GM23338 (cell line): ENCODE measurements around the gene ADGB. TPM values are rescaled to one million over a fixed set of nuclear protein-coding genes. Genes with fewer than 3 reads are reported as not detected.

ENCODE experiments used
- ATAC-seq: fragments of 200-7000 bp; cut with Tn5 transposase; 3 replicates; pipeline ENCODE4 v1.9.1; 2020
- DNase-seq: peaks from one replicate; pipeline ENCODE4 v3.0.0-alpha.2; 2015; ENCODE audit warnings: low spot score
- H2AFZ ChIP-seq: fragments of 200-600 bp; sonication (generic); 2 replicates; pipeline ENCODE4 v1.8.0; 2016; ENCODE audit warnings: antibody characterized with exemption, mild to moderate bottlenecking, moderate library complexity
- H3F3A ChIP-seq: fragments of 200-600 bp; sonication (generic); replicated peaks from 2 replicates; pipeline ENCODE4 v1.8.0; 2017; ENCODE audit warnings: antibody characterized with exemption, mixed run types, low read depth
- H3K27ac ChIP-seq: fragments of 200-600 bp; sonication (generic); 2 replicates; pipeline ENCODE4 v1.6.1; 2016; ENCODE audit warnings: low read depth
- H3K27me3 ChIP-seq: fragments of 200-600 bp; sonication (generic); 2 replicates; pipeline ENCODE4 v1.8.0; 2016; ENCODE audit warnings: mild to moderate bottlenecking, mixed run types, moderate library complexity; ENCODE audit not compliant: insufficient read depth
- H3K36me3 ChIP-seq: fragments of 200-600 bp; sonication (generic); 2 replicates; pipeline ENCODE4 v1.8.0; 2016; ENCODE audit warnings: mild to moderate bottlenecking; ENCODE audit not compliant: insufficient read depth
- H3K4me1 ChIP-seq: fragments of 200-600 bp; sonication (generic); 2 replicates; pipeline ENCODE4 v1.8.0; 2016; ENCODE audit warnings: mild to moderate bottlenecking, moderate library complexity; ENCODE audit not compliant: insufficient read depth
- H3K4me2 ChIP-seq: fragments of 200-600 bp; sonication (generic); 2 replicates; pipeline ENCODE4 v1.7.1; 2017; ENCODE audit warnings: mixed run types
- H3K4me3 ChIP-seq: fragments of 200-600 bp; sonication (generic); 2 replicates; pipeline ENCODE4 v1.6.1; 2016; ENCODE audit warnings: mixed run types
- H3K79me2 ChIP-seq: fragments of 200-600 bp; sonication (generic); replicated peaks from 2 replicates; pipeline ENCODE4 v1.8.0; 2017; ENCODE audit warnings: mild to moderate bottlenecking; ENCODE audit not compliant: insufficient read depth
- H3K9me2 ChIP-seq: fragments of 200-600 bp; sonication (generic); 2 replicates; pipeline ENCODE4 v1.8.0; 2017; ENCODE audit not compliant: insufficient read depth
- H4K20me1 ChIP-seq: fragments of 200-600 bp; sonication (generic); replicated peaks from 2 replicates; pipeline ENCODE4 v1.8.0; 2017; ENCODE audit warnings: mild to moderate bottlenecking; ENCODE audit not compliant: insufficient read depth
- H3K27ac Mint-ChIP-seq: 2 replicates; pipeline ENCODE4 v1.8.0; 2020; ENCODE audit warnings: inconsistent platforms, mild to moderate bottlenecking, moderate library complexity, mixed read lengths
- H3K27me3 Mint-ChIP-seq: 3 replicates; pipeline ENCODE4 v1.8.0; 2022; ENCODE audit warnings: low read depth, mild to moderate bottlenecking, moderate library complexity, mixed read lengths, inconsistent platforms; ENCODE audit not compliant: insufficient read depth, poor library complexity
- H3K36me3 Mint-ChIP-seq: 3 replicates; pipeline ENCODE4 v1.8.0; 2021; ENCODE audit warnings: low read depth, mild to moderate bottlenecking, inconsistent platforms, moderate library complexity, mixed read lengths
- H3K4me1 Mint-ChIP-seq: 3 replicates; pipeline ENCODE4 v1.8.0; 2020; ENCODE audit warnings: mild to moderate bottlenecking, inconsistent platforms, mixed read lengths
- H3K4me3 Mint-ChIP-seq: 3 replicates; pipeline ENCODE4 v1.8.0; 2021; ENCODE audit warnings: moderate library complexity, mild to moderate bottlenecking, inconsistent platforms, mixed read lengths
- H3K9me3 Mint-ChIP-seq: 3 replicates; pipeline ENCODE4 v1.8.0; 2020; ENCODE audit warnings: moderate library complexity, mild to moderate bottlenecking, inconsistent platforms, mixed read lengths
- CREB1 ChIP-seq: fragments of 250-450 bp; sonication (Bioruptor Pico); IDR thresholded peaks from 2 replicates; pipeline ENCODE4 v1.5.0; 2020; ENCODE audit warnings: low read depth, mild to moderate bottlenecking, moderate library complexity
- EZH2 ChIP-seq: fragments of 200-600 bp; sonication (generic); IDR thresholded peaks from one replicate; pipeline ENCODE4 v1.8.0; 2017; ENCODE audit warnings: antibody characterized with exemption, mild to moderate bottlenecking, low read depth; ENCODE audit not compliant: unreplicated experiment
- JUNB ChIP-seq: IDR thresholded peaks from one replicate; pipeline ENCODE4 v1.6.1; 2016; ENCODE audit warnings: antibody characterized with exemption; ENCODE audit not compliant: unreplicated experiment
- POLR2AphosphoS5 ChIP-seq: IDR thresholded peaks from 2 replicates; pipeline ENCODE4 v1.6.1; 2016; ENCODE audit warnings: antibody characterized with exemption, low read depth
- ZNF114 ChIP-seq: fragments of 250-450 bp; sonication (Bioruptor Pico); IDR thresholded peaks from 2 replicates; pipeline ENCODE4 v1.5.0; 2020; ENCODE audit warnings: mild to moderate bottlenecking, moderate library complexity
- polyA plus RNA-seq: library from polyadenylated mRNA; unstranded; fragments of >200 nt; fragmentation: Nextera tagmentation; extraction: Ambion mirVana; gene quantifications from 2 replicates; pipeline ENCODE4 v1.2.1, GENCODE V29; 2016
- total RNA-seq: library from RNA; depleted of rRNA; stranded (reverse); fragments of >200 nt; shearing (Covaris generic); gene quantifications from 2 replicates; pipeline ENCODE4 v1.2.3, GENCODE V29; 2014
- TF ChIP-seq, protein P1 (sequence below): IDR thresholded peaks from one replicate; pipeline ENCODE4 v1.6.1; 2018; ENCODE audit warnings: antibody characterized with exemption; ENCODE audit not compliant: unreplicated experiment
- TF ChIP-seq, protein P2 (sequence below), 2 experiments: fragments of 200-600 bp in 1 of 2; sonication (generic) in 1 of 2; conservative IDR thresholded peaks; 2 replicates each; pipeline versions ENCODE4 v1.5.1 to v1.6.1; 2016 to 2017; ENCODE audit warnings: antibody characterized with exemption in 2 of 2, low read depth in 2 of 2, mild to moderate bottlenecking in 2 of 2, moderate library complexity in 1 of 2

The ADGB gene
- total and polyA plus RNA-seq, 2 experiments from 2014 or later = not detected

DNA sequence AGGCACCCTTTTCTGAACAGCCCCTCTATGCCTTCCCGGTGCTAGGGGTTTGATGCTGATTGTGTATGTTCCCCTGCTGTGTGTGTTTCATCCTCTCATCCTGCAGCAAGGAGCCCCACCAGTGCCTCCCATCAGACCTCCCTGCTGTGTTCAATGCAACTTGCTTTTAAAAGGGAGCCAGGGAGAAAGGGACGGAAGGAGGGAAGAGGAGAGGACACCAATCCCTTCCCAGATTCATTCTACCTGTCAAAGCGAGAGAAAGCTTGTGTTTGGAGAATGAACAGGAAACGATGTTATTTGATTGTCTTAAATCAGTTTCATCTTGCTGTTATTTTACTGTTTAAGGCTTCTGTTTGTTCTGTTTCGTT, 259.2 kb downstream of the ADGB start:
- no peaks in the 10 kb centered on the region for H3K27me3 ChIP-seq
- peak overlapping the region; percentile 49 for H3K4me3 ChIP-seq
- Mint-ChIP-seq H3K4me1 (peaks cover 7% of the 10 kb centered on the region; the same call in 1 of the 3 replicates), H3K27me3 (peaks cover 6% of the 10 kb centered on the region), H3K9me3 (no peaks in the 10 kb centered on the region), H3K4me3 (peak overlapping the region; percentile 70), H3K27ac (no peak overlapping the region), H3K36me3 (no peaks in the 10 kb centered on the region; the same call in 2 of the 3 replicates)
- H3K9me2 ChIP-seq = no peaks in the 10 kb centered on the region
- no peaks in the 10 kb centered on the region for H4K20me1 ChIP-seq
- no peaks in the 10 kb centered on the region for H3F3A ChIP-seq
- H3K4me1 ChIP-seq = no peaks in the 10 kb centered on the region
- no peak overlapping the region for H3K27ac ChIP-seq
- peak overlapping the region; percentile 74 for H3K4me2 ChIP-seq
- no peaks in the 10 kb centered on the region for H3K36me3 ChIP-seq
- no peaks in the 10 kb centered on the region for H3K79me2 ChIP-seq
- ATAC-seq (peak; percentile 88), DNase-seq (peak; percentile 61)
- TF ChIP-seq, protein P1, sequence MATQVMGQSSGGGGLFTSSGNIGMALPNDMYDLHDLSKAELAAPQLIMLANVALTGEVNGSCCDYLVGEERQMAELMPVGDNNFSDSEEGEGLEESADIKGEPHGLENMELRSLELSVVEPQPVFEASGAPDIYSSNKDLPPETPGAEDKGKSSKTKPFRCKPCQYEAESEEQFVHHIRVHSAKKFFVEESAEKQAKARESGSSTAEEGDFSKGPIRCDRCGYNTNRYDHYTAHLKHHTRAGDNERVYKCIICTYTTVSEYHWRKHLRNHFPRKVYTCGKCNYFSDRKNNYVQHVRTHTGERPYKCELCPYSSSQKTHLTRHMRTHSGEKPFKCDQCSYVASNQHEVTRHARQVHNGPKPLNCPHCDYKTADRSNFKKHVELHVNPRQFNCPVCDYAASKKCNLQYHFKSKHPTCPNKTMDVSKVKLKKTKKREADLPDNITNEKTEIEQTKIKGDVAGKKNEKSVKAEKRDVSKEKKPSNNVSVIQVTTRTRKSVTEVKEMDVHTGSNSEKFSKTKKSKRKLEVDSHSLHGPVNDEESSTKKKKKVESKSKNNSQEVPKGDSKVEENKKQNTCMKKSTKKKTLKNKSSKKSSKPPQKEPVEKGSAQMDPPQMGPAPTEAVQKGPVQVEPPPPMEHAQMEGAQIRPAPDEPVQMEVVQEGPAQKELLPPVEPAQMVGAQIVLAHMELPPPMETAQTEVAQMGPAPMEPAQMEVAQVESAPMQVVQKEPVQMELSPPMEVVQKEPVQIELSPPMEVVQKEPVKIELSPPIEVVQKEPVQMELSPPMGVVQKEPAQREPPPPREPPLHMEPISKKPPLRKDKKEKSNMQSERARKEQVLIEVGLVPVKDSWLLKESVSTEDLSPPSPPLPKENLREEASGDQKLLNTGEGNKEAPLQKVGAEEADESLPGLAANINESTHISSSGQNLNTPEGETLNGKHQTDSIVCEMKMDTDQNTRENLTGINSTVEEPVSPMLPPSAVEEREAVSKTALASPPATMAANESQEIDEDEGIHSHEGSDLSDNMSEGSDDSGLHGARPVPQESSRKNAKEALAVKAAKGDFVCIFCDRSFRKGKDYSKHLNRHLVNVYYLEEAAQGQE = no peak
- TF ChIP-seq, protein P2, sequence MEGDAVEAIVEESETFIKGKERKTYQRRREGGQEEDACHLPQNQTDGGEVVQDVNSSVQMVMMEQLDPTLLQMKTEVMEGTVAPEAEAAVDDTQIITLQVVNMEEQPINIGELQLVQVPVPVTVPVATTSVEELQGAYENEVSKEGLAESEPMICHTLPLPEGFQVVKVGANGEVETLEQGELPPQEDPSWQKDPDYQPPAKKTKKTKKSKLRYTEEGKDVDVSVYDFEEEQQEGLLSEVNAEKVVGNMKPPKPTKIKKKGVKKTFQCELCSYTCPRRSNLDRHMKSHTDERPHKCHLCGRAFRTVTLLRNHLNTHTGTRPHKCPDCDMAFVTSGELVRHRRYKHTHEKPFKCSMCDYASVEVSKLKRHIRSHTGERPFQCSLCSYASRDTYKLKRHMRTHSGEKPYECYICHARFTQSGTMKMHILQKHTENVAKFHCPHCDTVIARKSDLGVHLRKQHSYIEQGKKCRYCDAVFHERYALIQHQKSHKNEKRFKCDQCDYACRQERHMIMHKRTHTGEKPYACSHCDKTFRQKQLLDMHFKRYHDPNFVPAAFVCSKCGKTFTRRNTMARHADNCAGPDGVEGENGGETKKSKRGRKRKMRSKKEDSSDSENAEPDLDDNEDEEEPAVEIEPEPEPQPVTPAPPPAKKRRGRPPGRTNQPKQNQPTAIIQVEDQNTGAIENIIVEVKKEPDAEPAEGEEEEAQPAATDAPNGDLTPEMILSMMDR (conservative IDR thresholded peaks at IDR 0.05; ENCODE audit: low read depth in 2 of 2) = no peak
- no peak for TF ChIP-seq CREB1
- TF ChIP-seq ZNF114 (CRISPR knock-in tag) = no peak
- no peak for TF ChIP-seq EZH2
- peak overlapping the region; percentile 80 for H2AFZ ChIP-seq

DNA sequence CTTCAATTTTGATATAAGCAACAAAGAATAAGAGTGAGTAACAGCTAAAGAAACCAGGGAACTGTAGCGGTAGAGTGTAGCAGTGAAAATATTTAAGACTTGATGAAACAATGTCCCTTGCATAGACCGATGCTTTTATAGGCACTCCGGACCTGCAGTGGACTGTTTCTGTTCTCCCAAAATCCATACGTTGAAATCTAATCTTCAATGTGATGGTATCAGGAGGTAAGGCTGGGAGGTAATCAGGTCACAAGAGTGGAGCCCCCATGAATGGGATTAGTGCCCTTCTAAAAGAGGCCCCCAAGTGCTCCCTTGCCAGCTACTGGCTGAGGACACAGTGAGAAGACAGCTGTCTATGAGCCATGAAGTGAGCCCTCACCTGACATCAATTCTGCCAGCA, 260.4 kb downstream of the ADGB start:
- H3K4me3 Mint-ChIP-seq = no peak overlapping the region
- no peaks in the 10 kb centered on the region for H3K27me3 ChIP-seq
- ATAC-seq (no peak), DNase-seq (no peak)
- H3K4me2 ChIP-seq = no peak overlapping the region
- TF ChIP-seq, protein P1 = no peak
- TF ChIP-seq JUNB = no peak
- TF ChIP-seq POLR2AphosphoS5 = no peak
- no peaks in the 10 kb centered on the region for H3K9me2 ChIP-seq
- peaks cover 7% of the 10 kb centered on the region; the same call in 1 of the 3 replicates for H3K4me1 Mint-ChIP-seq
- no peaks in the 10 kb centered on the region for H3K79me2 ChIP-seq
- no peaks in the 10 kb centered on the region for H3K9me3 Mint-ChIP-seq
- no peaks in the 10 kb centered on the region for H3F3A ChIP-seq
- no peaks in the 10 kb centered on the region for H3K4me1 ChIP-seq
- no peaks in the 10 kb centered on the region; the same call in 2 of the 3 replicates for H3K36me3 Mint-ChIP-seq
- no peak overlapping the region for H3K27ac ChIP-seq
- no peaks in the 10 kb centered on the region; the same call in 1 of the 2 replicates for H4K20me1 ChIP-seq
- H2AFZ ChIP-seq = no peak overlapping the region
- H3K4me3 ChIP-seq = no peak overlapping the region
- H3K27ac Mint-ChIP-seq = no peak overlapping the region
- peaks cover 6% of the 10 kb centered on the region for H3K27me3 Mint-ChIP-seq
- H3K36me3 ChIP-seq = no peaks in the 10 kb centered on the region
